Neural progenitor cell (in vitro differentiated cells): ENCODE measurements around the gene CLEC11A. TPM values are rescaled to one million over a fixed set of nuclear protein-coding genes. Genes with fewer than 3 reads are reported as not detected.

ENCODE experiments used
- DNase-seq: peaks from one replicate; pipeline ENCODE4 v3.0.0-alpha.2; 2016; ENCODE audit warnings: low spot score
- H2AFZ ChIP-seq: fragments of 200-600 bp; sonication (generic); replicated peaks from 2 replicates; pipeline ENCODE4 v1.6.1; 2016; ENCODE audit warnings: antibody characterized with exemption
- H3F3A ChIP-seq: fragments of 200-600 bp; sonication (generic); 2 replicates; pipeline ENCODE4 v1.6.1; 2016; ENCODE audit warnings: antibody characterized with exemption, low read depth
- H3K27ac ChIP-seq: fragments of 200-600 bp; sonication (generic); 2 replicates; pipeline ENCODE4 v1.5.1; 2016; ENCODE audit warnings: mild to moderate bottlenecking
- H3K27me3 ChIP-seq: fragments of 200-600 bp; sonication (generic); 2 replicates; pipeline ENCODE4 v1.6.1; 2016; ENCODE audit warnings: mild to moderate bottlenecking, moderate library complexity
- H3K36me3 ChIP-seq: fragments of 200-600 bp; sonication (generic); 2 replicates; pipeline ENCODE4 v1.5.1; 2016
- H3K4me1 ChIP-seq: fragments of 200-600 bp; sonication (generic); 2 replicates; pipeline ENCODE4 v1.6.1; 2016; ENCODE audit warnings: mixed run types
- H3K4me2 ChIP-seq: fragments of 200-600 bp; sonication (generic); 2 replicates; pipeline ENCODE4 v1.6.1; 2016
- H3K4me3 ChIP-seq: fragments of 200-600 bp; sonication (generic); 2 replicates; pipeline ENCODE4 v1.5.1; 2016
- H3K79me2 ChIP-seq: fragments of 200-600 bp; sonication (generic); 2 replicates; pipeline ENCODE4 v1.6.1; 2016; ENCODE audit warnings: low read depth
- H3K9ac ChIP-seq: fragments of 200-600 bp; sonication (generic); 2 replicates; pipeline ENCODE4 v1.6.1; 2016
- H3K9me3 ChIP-seq: fragments of 200-600 bp; sonication (generic); 2 replicates; pipeline ENCODE4 v1.5.1; 2016; ENCODE audit warnings: low read depth
- H4K20me1 ChIP-seq: fragments of 200-600 bp; sonication (generic); 2 replicates; pipeline ENCODE4 v1.6.1; 2016; ENCODE audit warnings: low read depth
- H3K27ac Mint-ChIP-seq: 3 replicates; pipeline ENCODE4 v1.8.0; 2021; ENCODE audit warnings: mixed read lengths
- H3K27me3 Mint-ChIP-seq: 2 replicates; pipeline ENCODE4 v1.8.0; 2022; ENCODE audit warnings: low read depth, mild to moderate bottlenecking, inconsistent platforms, moderate library complexity, mixed read lengths; ENCODE audit not compliant: insufficient read depth
- H3K36me3 Mint-ChIP-seq: 3 replicates; pipeline ENCODE4 v1.8.0; 2021; ENCODE audit warnings: mixed read lengths
- H3K4me1 Mint-ChIP-seq: 3 replicates; pipeline ENCODE4 v1.8.0; 2021; ENCODE audit warnings: mixed read lengths
- H3K4me3 Mint-ChIP-seq: 3 replicates; pipeline ENCODE4 v1.8.0; 2021; ENCODE audit warnings: mild to moderate bottlenecking, moderate library complexity, mixed read lengths
- H3K9me3 Mint-ChIP-seq: 3 replicates; pipeline ENCODE4 v1.8.0; 2020; ENCODE audit warnings: mixed read lengths
- CTCF ChIP-seq: fragments of 200-600 bp; sonication (generic); IDR thresholded peaks from 2 replicates; pipeline ENCODE4 v1.5.1; 2017; ENCODE audit warnings: antibody characterized with exemption, mild to moderate bottlenecking
- EZH2 ChIP-seq: fragments of 200-600 bp; sonication (generic); IDR thresholded peaks from 2 replicates; pipeline ENCODE4 v1.6.1; 2017; ENCODE audit warnings: antibody characterized with exemption, mild to moderate bottlenecking, moderate library complexity
- EZH2phosphoT487 ChIP-seq: fragments of 200-600 bp; sonication (generic); IDR thresholded peaks from 2 replicates; pipeline ENCODE4 v1.6.1; 2017; ENCODE audit warnings: antibody characterized with exemption
- total RNA-seq: library from RNA; depleted of rRNA; stranded (reverse); fragments of >200 nt; gene quantifications from 2 replicates; pipeline ENCODE4 v1.2.3, GENCODE V29; 2015; ENCODE audit warnings: low replicate concordance

CLEC11A gene
- total RNA-seq, 1 donor from 2014 or later = 0.09 TPM

- H3K9me3 Mint-ChIP-seq = no peaks in the 10 kb centered on the region
- Histone ChIP-seq H4K20me1 (peaks cover 32% of the 10 kb centered on the region), H3K9ac (no peak overlapping the region), H3K9me3 (no peaks in the 10 kb centered on the region), H3K4me3 (peak overlapping the region; percentile 24), H3K79me2 (no peaks in the 10 kb centered on the region), H3K4me2 (peak overlapping the region; percentile 45), H3K27me3 (peaks cover 100% of the 10 kb centered on the region), H3K4me1 (peaks cover 4% of the 10 kb centered on the region), H3K27ac (no peak overlapping the region), H3K36me3 (no peaks in the 10 kb centered on the region), H2AFZ (no peak overlapping the region), H3F3A (no peaks in the 10 kb centered on the region)
- H3K4me3 Mint-ChIP-seq = no peak overlapping the region
- no peak for DNase-seq
- H3K36me3 Mint-ChIP-seq = peaks cover 4% of the 10 kb centered on the region
- H3K4me1 Mint-ChIP-seq = peaks cover 14% of the 10 kb centered on the region
- peaks cover 35% of the 10 kb centered on the region for H3K27me3 Mint-ChIP-seq
- TF ChIP-seq EZH2 (peak; percentile 42), EZH2phosphoT487 (peak; percentile 42), CTCF (no peak)
- no peak overlapping the region for H3K27ac Mint-ChIP-seq
These were observed 28.4 kb upstream of the CLEC11A start for GRCh38 chr19:50694815-50695145.

- peaks cover 14% of the 10 kb centered on the region for H3K4me1 Mint-ChIP-seq
- peak; percentile 85 for DNase-seq
- H3K27ac Mint-ChIP-seq = no peak overlapping the region
- no peak overlapping the region for H3K9ac ChIP-seq
- H3K9me3 Mint-ChIP-seq = no peaks in the 10 kb centered on the region
- peak overlapping the region; percentile 73 for H3K4me2 ChIP-seq
- H3K79me2 ChIP-seq = no peaks in the 10 kb centered on the region
- H3K27ac ChIP-seq = no peak overlapping the region
- H3K9me3 ChIP-seq = no peaks in the 10 kb centered on the region
- H3K36me3 ChIP-seq = no peaks in the 10 kb centered on the region
- H2AFZ ChIP-seq = no peak overlapping the region
- peaks cover 100% of the 10 kb centered on the region for H3K27me3 ChIP-seq
- peak overlapping the region; percentile 77 for H3K4me3 Mint-ChIP-seq
- H3K4me1 ChIP-seq = peaks cover 4% of the 10 kb centered on the region
- H3F3A ChIP-seq = no peaks in the 10 kb centered on the region
- H3K27me3 Mint-ChIP-seq = peaks cover 35% of the 10 kb centered on the region
- H3K4me3 ChIP-seq = peak overlapping the region; percentile 21
- peaks cover 32% of the 10 kb centered on the region for H4K20me1 ChIP-seq
- H3K36me3 Mint-ChIP-seq = peaks cover 4% of the 10 kb centered on the region
- TF ChIP-seq EZH2 = no peak
- no peak for TF ChIP-seq CTCF
- no peak for TF ChIP-seq EZH2phosphoT487
These were observed 27.7 kb upstream of the CLEC11A start for GRCh38 chr19:50695251-50696093.

GRCh38 chr19:50696094-50696483 lies 27.1 kb upstream of the CLEC11A start:
- peaks cover 6% of the 10 kb centered on the region for H3K36me3 Mint-ChIP-seq
- H3K4me1 Mint-ChIP-seq = peaks cover 14% of the 10 kb centered on the region
- no peak overlapping the region for H3K27ac Mint-ChIP-seq
- H4K20me1 ChIP-seq = peaks cover 32% of the 10 kb centered on the region
- DNase-seq = no peak
- H3K9ac ChIP-seq = no peak overlapping the region
- no peak overlapping the region for H3K4me3 ChIP-seq
- H3K36me3 ChIP-seq = no peaks in the 10 kb centered on the region
- no peaks in the 10 kb centered on the region for H3K9me3 Mint-ChIP-seq
- no peak for TF ChIP-seq EZH2phosphoT487
- no peak for TF ChIP-seq EZH2
- TF ChIP-seq CTCF = no peak
- H3K9me3 ChIP-seq = no peaks in the 10 kb centered on the region
- no peak overlapping the region for H3K27ac ChIP-seq
- H3K27me3 ChIP-seq = peaks cover 100% of the 10 kb centered on the region
- no peak overlapping the region for H3K4me2 ChIP-seq
- H3K79me2 ChIP-seq = no peaks in the 10 kb centered on the region
- H3K4me1 ChIP-seq = peaks cover 4% of the 10 kb centered on the region
- H3F3A ChIP-seq = no peaks in the 10 kb centered on the region
- peak overlapping the region; percentile 77 for H3K4me3 Mint-ChIP-seq
- peaks cover 35% of the 10 kb centered on the region for H3K27me3 Mint-ChIP-seq
- no peak overlapping the region for H2AFZ ChIP-seq
